GM12878 (cell line): Measurements from ENCODE around the gene IBA57. TPM values are rescaled to one million over a fixed set of nuclear protein-coding genes. Genes with fewer than 3 reads are reported as not detected.

ENCODE experiments used
- ATAC-seq: fragments of 200-7000 bp; cut with Tn5 transposase; 3 replicates; pipeline ENCODE4 v1.9.1; 2020; ENCODE audit warnings: mild to moderate bottlenecking, moderate library complexity
- BruUV-seq: library from RNA; stranded (reverse); fragments of 400-500 nt; replicated peaks from 2 replicates; lab custom pipeline; 2021; lab: Mats Ljungman, UMichigan
- CTCF ChIA-PET: fragments of 300-600 bp; sonication (Branson Sonifier 250); formaldehyde crosslinking; extraction: SDS; loops from one replicate; lab custom pipeline; 2021; ENCODE audit warnings: inconsistent platforms; lab: Yijun Ruan, JAX
- POLR2A ChIA-PET: fragments of 350-600 bp; formaldehyde crosslinking; extraction: SDS; loops from one replicate; lab custom pipeline; 2021; ENCODE audit warnings: inconsistent platforms; lab: Charles Lee
- RAD21 ChIA-PET: fragments of 300-600 bp; sonication (Branson Sonifier 250); formaldehyde crosslinking; loops from one replicate; lab custom pipeline; 2023; ENCODE audit warnings: antibody characterized with exemption; ENCODE audit not compliant: unreplicated experiment; lab: Charles Lee
- SMC1A ChIA-PET: fragments of 300-600 bp; sonication (Branson Sonifier 250); formaldehyde crosslinking; loops from one replicate; lab custom pipeline; 2023; ENCODE audit not compliant: unreplicated experiment, uncharacterized antibody; lab: Charles Lee
- DNase-seq: peaks from one replicate; pipeline ENCODE4 v3.0.0-alpha.2; 2011; ENCODE audit warnings: low read depth, low spot score
- FAIRE-seq: peaks from 3 replicates; lab custom pipeline; 2011; peaks lifted over from hg19 to GRCh38; lab: Jason Lieb, UNC
- H2AFZ ChIP-seq: 2 replicates; pipeline ENCODE4 v1.6.0; 2011; ENCODE audit warnings: low read depth, low read length, control low read depth; ENCODE audit not compliant: control insufficient read depth
- H3K27ac ChIP-seq: 2 replicates; pipeline ENCODE4 v1.5.1; 2011; ENCODE audit warnings: control low read depth; ENCODE audit not compliant: control insufficient read depth, insufficient read depth
- H3K27me3 ChIP-seq, 2 experiments: replicated peaks in 1 of 2; 2 replicates each; pipeline versions ENCODE4 v1.6.0 to v1.6.1; 2011; ENCODE audit warnings: low read length in 1 of 2; ENCODE audit not compliant: control insufficient read depth in 2 of 2, insufficient read depth in 2 of 2
- H3K36me3 ChIP-seq, 2 experiments: 2 replicates each; pipeline ENCODE4 v1.5.1; 2011; ENCODE audit warnings: low read length in 1 of 2; ENCODE audit not compliant: control insufficient read depth in 2 of 2, insufficient read depth in 2 of 2
- H3K4me1 ChIP-seq: 2 replicates; pipeline ENCODE4 v1.6.1; 2011; ENCODE audit warnings: mild to moderate bottlenecking, low read length, moderate library complexity, mixed read lengths; ENCODE audit not compliant: control insufficient read depth, insufficient read depth
- H3K4me2 ChIP-seq: 2 replicates; pipeline ENCODE4 v1.6.0; 2011; ENCODE audit warnings: control low read depth; ENCODE audit not compliant: control insufficient read depth, insufficient read depth
- H3K4me3 ChIP-seq: fragments of 200-600 bp; sonication (generic); 2 replicates; pipeline ENCODE4 v1.5.1; 2016
- H3K79me2 ChIP-seq: 2 replicates; pipeline ENCODE4 v1.6.0; 2011; ENCODE audit warnings: low read length; ENCODE audit not compliant: control insufficient read depth, insufficient read depth
- H3K9ac ChIP-seq: 2 replicates; pipeline ENCODE4 v1.8.0; 2011; ENCODE audit warnings: low read length, control low read depth, mixed read lengths; ENCODE audit not compliant: control insufficient read depth, insufficient read depth
- H3K9me3 ChIP-seq: replicated peaks from 3 replicates; pipeline ENCODE4 v1.5.1; 2011; ENCODE audit warnings: mild to moderate bottlenecking, low read length; ENCODE audit not compliant: control insufficient read depth, insufficient read depth
- H4K20me1 ChIP-seq: 2 replicates; pipeline ENCODE4 v1.6.0; 2011; ENCODE audit not compliant: control insufficient read depth, insufficient read depth
- BCL3 ChIP-seq: IDR thresholded peaks from 2 replicates; pipeline ENCODE4 v1.6.1; 2011; ENCODE audit warnings: borderline replicate concordance, low read depth, mild to moderate bottlenecking, moderate library complexity, low read length; ENCODE audit not compliant: insufficient read depth, poor library complexity, severe bottlenecking
- BCLAF1 ChIP-seq: fragments of 450-650 bp; IDR thresholded peaks from 2 replicates; pipeline ENCODE4 v1.6.1; 2017; ENCODE audit warnings: antibody characterized with exemption, mild to moderate bottlenecking, moderate library complexity
- CBFB ChIP-seq: IDR thresholded peaks from 2 replicates; pipeline ENCODE4 v1.6.1; 2016; ENCODE audit warnings: antibody characterized with exemption, low read depth
- HSF1 ChIP-seq: fragments of 150-350 bp; IDR thresholded peaks from 2 replicates; pipeline ENCODE4 v1.6.1; 2014; ENCODE audit warnings: mild to moderate bottlenecking, low read depth, low read length
- WGBS: methylation state at CpG from one replicate; pipeline ENCODE4 v1.1.6; 2016; ENCODE audit warnings: low lambda C conversion rate; ENCODE audit not compliant: insufficient replicate concordance, insufficient coverage; ENCODE audit errors: missing lambda C conversion rate; 5-methylcytosine and 5-hydroxymethylcytosine counted together
- in situ Hi-C: fragments of 300-500 bp; cut with MboI; formaldehyde crosslinking; loops from 9 replicates; pipeline ENCODE4 v1.14.3; 2018; ENCODE audit warnings: mixed read lengths
- intact Hi-C: fragments of 100-400 bp; cut with micrococcal nuclease; formaldehyde crosslinking; loops from one replicate; pipeline ENCODE4 v1.14.2; 2022; ENCODE audit not compliant: unreplicated experiment
- polyA plus RNA-seq, 11 experiments: library from polyadenylated mRNA; depleted of rRNA in 4 of 11; unstranded in 6 of 11; stranded (reverse) in 5 of 11; fragments of >200 nt; fragmentation: Nextera tagmentation in 4 of 11; fragmentation: Illumina TruSeq in 1 of 11; extraction: Ambion mirVana in 4 of 11; extraction: Trizol in 1 of 11; gene quantifications; 1 replicate in 1 of 11; 2 replicates in 10 of 11; pipeline versions ENCODE4 v1.2.1 to v1.2.3, GENCODE V29; 2011 to 2016; ENCODE audit warnings: inconsistent platforms in 2 of 11, missing spikeins in 2 of 11, low read depth in 1 of 11
- total RNA-seq, 4 experiments: library from RNA; depleted of rRNA in 3 of 4; stranded (reverse); fragments of >200 nt in 3 of 4; fragmentation: Illumina TruSeq in 1 of 4; extraction: Trizol in 1 of 4; gene quantifications; 2 replicates each; pipeline versions ENCODE4 v1.2.1 to v1.2.3, GENCODE V29; 2013 to 2021

IBA57 gene
- total and polyA plus RNA-seq, 10 of the 15 experiments (the other 5 are each of a cell fraction or from before 2014, with no cell fraction given) = 0.51 to 8.6 (median 3.7) TPM

- Histone ChIP-seq H3K4me1 (no peaks in the 10 kb centered on the region), H3K9me3 (no peaks in the 10 kb centered on the region), H3K4me3 (no peak overlapping the region), H3K9ac (no peak overlapping the region), H4K20me1 (no peaks in the 10 kb centered on the region), H2AFZ (no peak overlapping the region), H3K36me3 (no peaks in the 10 kb centered on the region), H3K27me3 (no peaks in the 10 kb centered on the region), H3K27ac (no peak overlapping the region), H3K4me2 (no peak overlapping the region), H3K79me2 (no peaks in the 10 kb centered on the region)
- TF ChIP-seq BCL3 = peak; percentile 28
- no peak for TF ChIP-seq BCLAF1
- no peak for TF ChIP-seq HSF1
- TF ChIP-seq CBFB = no peak
- FAIRE-seq = no peak
- BruUV-seq = no TSS peak
- ChIA-PET CTCF (interaction anchor here (1.9 kb wide), 1 partner anchor 13 kb away, joined by 7 read pairs; no protein-coding TSS in a partner anchor), RAD21 (no interaction called here), SMC1A (no interaction called here), POLR2A (no interaction called here)
- intact Hi-C loops (no loop called here), in situ Hi-C loops (no loop called here)
- ATAC-seq = no peak
- WGBS = 83% methylated on average over 7 of the region's 7 CpGs
- no peak for DNase-seq
These were observed 15.5 kb downstream of the IBA57 start for GRCh38 chr1:228180959-228181644.
